H1 (cell line): ENCODE measurements around the gene RTTN. TPM values are rescaled to one million over a fixed set of nuclear protein-coding genes. Genes with fewer than 3 reads are reported as not detected.

ENCODE experiments used
- CTCF ChIA-PET: fragments of 300-600 bp; sonication (Branson Sonifier 250); formaldehyde crosslinking; loops from one replicate; lab custom pipeline; 2021; ENCODE audit not compliant: partially characterized antibody; lab: Charles Lee
- POLR2A ChIA-PET: fragments of 300-600 bp; sonication (Branson Sonifier 250); formaldehyde crosslinking; loops from one replicate; lab custom pipeline; 2021; ENCODE audit warnings: inconsistent platforms; ENCODE audit not compliant: partially characterized antibody; lab: Charles Lee
- DNase-seq, 2 experiments: peaks; one replicate each; pipeline versions ENCODE4 v3.0.0 to v3.0.0-alpha.2; 2010 to 2022; ENCODE audit warnings: low spot score in 2 of 2, low read depth in 1 of 2, mixed read lengths in 1 of 2
- FAIRE-seq: peaks from 2 replicates; lab custom pipeline; 2011; peaks lifted over from hg19 to GRCh38; lab: Jason Lieb, UNC
- H2AFZ ChIP-seq: 2 replicates; pipeline ENCODE4 v1.8.1; 2012; ENCODE audit warnings: low read length, inconsistent platforms
- H2AK5ac ChIP-seq: 2 replicates; pipeline ENCODE4 v1.6.1; 2013; ENCODE audit warnings: low read depth, low read length
- H2BK120ac ChIP-seq: replicated peaks from 2 replicates; pipeline ENCODE3; 2013; ENCODE audit warnings: low read depth, low read length, inconsistent platforms
- H2BK12ac ChIP-seq: 2 replicates; pipeline ENCODE4 v1.6.1; 2013; ENCODE audit warnings: low read depth, low read length
- H2BK15ac ChIP-seq: 2 replicates; pipeline ENCODE4 v1.6.1; 2013; ENCODE audit warnings: low read length
- H2BK20ac ChIP-seq: 2 replicates; pipeline ENCODE4 v1.6.1; 2013; ENCODE audit warnings: low read length
- H2BK5ac ChIP-seq: 2 replicates; pipeline ENCODE4 v1.6.1; 2013; ENCODE audit warnings: low read depth, low read length
- H3K14ac ChIP-seq: 2 replicates; pipeline ENCODE4 v1.6.1; 2013; ENCODE audit warnings: inconsistent platforms; ENCODE audit not compliant: insufficient read length
- H3K18ac ChIP-seq: 2 replicates; pipeline ENCODE4 v1.6.1; 2013; ENCODE audit warnings: low read length; ENCODE audit errors: extremely low read depth
- H3K23ac ChIP-seq: 2 replicates; pipeline ENCODE4 v1.6.1; 2013; ENCODE audit warnings: inconsistent platforms; ENCODE audit not compliant: insufficient read length
- H3K23me2 ChIP-seq: 2 replicates; pipeline ENCODE4 v1.6.1; 2013; ENCODE audit warnings: low read depth, low read length
- H3K27ac ChIP-seq: 2 replicates; pipeline ENCODE4 v1.6.1; 2011; ENCODE audit warnings: low read depth, low read length, inconsistent platforms
- H3K27me3 ChIP-seq, 4 experiments: replicated peaks in 1 of 4; 1 replicate in 1 of 4; 2 replicates in 3 of 4; pipeline versions ENCODE4 v1.6.1 to v1.8.1; 2011 to 2013; ENCODE audit warnings: low read length in 3 of 4, mild to moderate bottlenecking in 3 of 4, inconsistent platforms in 2 of 4, mixed read lengths in 2 of 4, moderate library complexity in 1 of 4; ENCODE audit not compliant: control insufficient read depth in 3 of 4, insufficient read depth in 3 of 4; ENCODE audit errors: extremely low read depth in 1 of 4
- H3K36me3 ChIP-seq, 4 experiments: 2 replicates each; pipeline versions ENCODE4 v1.6.1 to v1.8.1; 2011 to 2013; ENCODE audit warnings: mild to moderate bottlenecking in 4 of 4, low read length in 3 of 4, moderate library complexity in 2 of 4, control low read depth in 1 of 4, inconsistent platforms in 1 of 4; ENCODE audit not compliant: insufficient read depth in 4 of 4, control insufficient read depth in 2 of 4
- H3K4ac ChIP-seq: replicated peaks from 2 replicates; pipeline ENCODE3; 2013; ENCODE audit warnings: low read length, low read depth, mixed read lengths, inconsistent platforms; ENCODE audit not compliant: insufficient read length
- H3K4me1 ChIP-seq, 4 experiments: replicated peaks in 1 of 4; 1 replicate in 1 of 4; 2 replicates in 3 of 4; pipeline versions ENCODE4 v1.6.1 to v1.8.1; 2011 to 2013; ENCODE audit warnings: low read length in 3 of 4, inconsistent platforms in 2 of 4, mixed read lengths in 1 of 4; ENCODE audit not compliant: insufficient read depth in 4 of 4, control insufficient read depth in 3 of 4
- H3K4me2 ChIP-seq, 2 experiments: 2 replicates each; pipeline versions ENCODE4 v1.6.1 to v1.8.1; 2011 to 2013; ENCODE audit warnings: low read depth in 2 of 2, low read length in 2 of 2, control low read depth in 1 of 2, inconsistent platforms in 1 of 2, mild to moderate bottlenecking in 1 of 2; ENCODE audit not compliant: insufficient read depth in 1 of 2
- H3K4me3 ChIP-seq, 4 experiments: fragments of 200-600, 300-600 bp in 1 of 4; sonication (generic), shearing (Covaris generic), sonication (Bioruptor Twin) in 1 of 4; 2 replicates each; pipeline versions ENCODE4 v1.5.1 to v1.8.1; 2011 to 2016; ENCODE audit warnings: low read length in 4 of 4, low read depth in 3 of 4, control low read depth in 2 of 4, inconsistent platforms in 2 of 4, mild to moderate bottlenecking in 2 of 4, mixed read lengths in 1 of 4, moderate library complexity in 1 of 4; ENCODE audit not compliant: insufficient read depth in 2 of 4; ENCODE audit errors: extremely low read depth in 1 of 4
- H3K56ac ChIP-seq: replicated peaks from 2 replicates; pipeline ENCODE3; 2013; ENCODE audit warnings: low read depth, mild to moderate bottlenecking, mixed read lengths, low read length, inconsistent platforms; ENCODE audit not compliant: insufficient read length
- H3K79me1 ChIP-seq: 2 replicates; pipeline ENCODE4 v1.6.1; 2013; ENCODE audit warnings: low read depth, low read length, control low read depth
- H3K79me2 ChIP-seq, 2 experiments: 2 replicates each; pipeline versions ENCODE4 v1.6.1 to v1.8.1; 2012 to 2013; ENCODE audit warnings: low read length in 2 of 2, mild to moderate bottlenecking in 2 of 2, inconsistent platforms in 1 of 2; ENCODE audit not compliant: insufficient read depth in 2 of 2, control insufficient read depth in 1 of 2
- H3K9ac ChIP-seq, 4 experiments: replicated peaks in 1 of 4; 1 replicate in 1 of 4; 2 replicates in 3 of 4; pipeline versions ENCODE4 v1.6.1 to v1.8.1; 2011 to 2013; ENCODE audit warnings: low read depth in 3 of 4, low read length in 3 of 4, control low read depth in 2 of 4, mild to moderate bottlenecking in 2 of 4, moderate library complexity in 2 of 4, inconsistent platforms in 1 of 4; ENCODE audit errors: extremely low read depth in 1 of 4
- H3K9me3 ChIP-seq, 2 experiments: 2 replicates each; pipeline versions ENCODE4 v1.6.1 to v1.8.1; 2012 to 2013; ENCODE audit warnings: mild to moderate bottlenecking in 2 of 2, moderate library complexity in 2 of 2, control low read depth in 1 of 2, inconsistent platforms in 1 of 2, low read depth in 1 of 2, low read length in 1 of 2, mixed read lengths in 1 of 2; ENCODE audit not compliant: insufficient read depth in 2 of 2
- H4K20me1 ChIP-seq, 2 experiments: replicated peaks in 1 of 2; 2 replicates each; pipeline versions ENCODE3 to v1.8.1; 2011 to 2013; ENCODE audit warnings: inconsistent platforms in 2 of 2, low read length in 2 of 2, mild to moderate bottlenecking in 1 of 2; ENCODE audit not compliant: insufficient read depth in 2 of 2, control insufficient read depth in 1 of 2
- H4K5ac ChIP-seq: 2 replicates; pipeline ENCODE4 v1.6.1; 2013; ENCODE audit warnings: low read length, low read depth, mixed read lengths, inconsistent platforms; ENCODE audit not compliant: insufficient read length
- H4K8ac ChIP-seq: 2 replicates; pipeline ENCODE4 v1.8.0; 2013; ENCODE audit warnings: mild to moderate bottlenecking, moderate library complexity, low read length, inconsistent platforms; ENCODE audit not compliant: insufficient read depth; ENCODE audit errors: extremely low read depth
- H4K91ac ChIP-seq: replicated peaks from 2 replicates; pipeline ENCODE3; 2013; ENCODE audit warnings: low read length, mixed read lengths, inconsistent platforms; ENCODE audit not compliant: insufficient read length
- BACH1 ChIP-seq: IDR thresholded peaks from 2 replicates; pipeline ENCODE4 v1.6.1; 2012; ENCODE audit warnings: low read length, improper control_type of control experiment
- GABPA ChIP-seq: IDR thresholded peaks from 2 replicates; pipeline ENCODE4 v1.6.1; 2011; ENCODE audit warnings: mild to moderate bottlenecking, low read length, moderate library complexity, borderline replicate concordance; ENCODE audit not compliant: insufficient read depth
- GTF2F1 ChIP-seq: IDR thresholded peaks from 2 replicates; pipeline ENCODE4 v1.6.1; 2012; ENCODE audit warnings: low read depth, low read length, improper control_type of control experiment, borderline replicate concordance
- HDAC6 ChIP-seq: IDR thresholded peaks from one replicate; pipeline ENCODE4 v1.7.1; 2012; ENCODE audit warnings: low read depth, mild to moderate bottlenecking, inconsistent platforms, low read length, moderate library complexity
- MAFK ChIP-seq: IDR thresholded peaks from 2 replicates; pipeline ENCODE4 v1.6.1; 2012; ENCODE audit warnings: low read depth, mild to moderate bottlenecking, improper control_type of control experiment, low read length
- NANOG ChIP-seq: IDR thresholded peaks from 2 replicates; pipeline ENCODE4 v1.6.1; 2011; ENCODE audit warnings: low read length, low read depth, mild to moderate bottlenecking, inconsistent platforms; ENCODE audit not compliant: insufficient read depth, poor library complexity, severe bottlenecking
- NRF1 ChIP-seq: IDR thresholded peaks from 2 replicates; pipeline ENCODE4 v1.6.1; 2011; ENCODE audit warnings: mild to moderate bottlenecking, low read depth, low read length, improper control_type of control experiment
- RFX5 ChIP-seq: IDR thresholded peaks from 2 replicates; pipeline ENCODE4 v1.6.1; 2011; ENCODE audit warnings: low read depth, low read length, improper control_type of control experiment, borderline replicate concordance
- RNF2 ChIP-seq: fragments of 200-900, 300-1000 bp; sonication (generic); IDR thresholded peaks from 2 replicates; pipeline ENCODE4 v1.7.1; 2016; ENCODE audit warnings: borderline replicate concordance, low read depth, mild to moderate bottlenecking, antibody characterized with exemption, low read length; ENCODE audit not compliant: poor library complexity, severe bottlenecking; ENCODE audit errors: missing control alignments
- SIN3A ChIP-seq, 2 experiments: IDR thresholded peaks in 1 of 2; conservative IDR thresholded peaks in 1 of 2; 2 replicates each; pipeline ENCODE4 v1.6.1; 2011 to 2012; ENCODE audit warnings: low read length in 2 of 2, improper control_type of control experiment in 1 of 2, low read depth in 1 of 2, mild to moderate bottlenecking in 1 of 2
- SIRT6 ChIP-seq: IDR thresholded peaks from one replicate; pipeline ENCODE4 v1.7.1; 2012; ENCODE audit warnings: low read length, inconsistent platforms
- SP2 ChIP-seq: IDR thresholded peaks from 2 replicates; pipeline ENCODE4 v1.6.1; 2012; ENCODE audit warnings: mild to moderate bottlenecking, low read length, inconsistent platforms
- SUZ12 ChIP-seq: fragments of 200-600 bp; sonication (generic); IDR thresholded peaks from 2 replicates; pipeline ENCODE4 v1.6.1; 2012; ENCODE audit warnings: mild to moderate bottlenecking, inconsistent platforms, low read length, moderate library complexity, mixed read lengths
- TAF1 ChIP-seq: IDR thresholded peaks from 2 replicates; pipeline ENCODE4 v1.6.1; 2011; ENCODE audit warnings: mild to moderate bottlenecking, low read depth, low read length
- TCF12 ChIP-seq: IDR thresholded peaks from 2 replicates; pipeline ENCODE4 v1.6.1; 2011; ENCODE audit warnings: low read depth, mild to moderate bottlenecking, low read length
- WGBS, 2 experiments: shearing (Covaris generic) in 1 of 2; methylation state at CpG; one replicate each; pipeline versions ENCODE4 v1.1.6 to v1.1.7; 2013 to 2015; ENCODE audit warnings: low lambda C conversion rate in 2 of 2, mixed read lengths in 2 of 2, inconsistent platforms in 1 of 2, low coverage in 1 of 2, missing lambda C conversion rate in 1 of 2; ENCODE audit not compliant: insufficient replicate concordance in 2 of 2, insufficient coverage in 1 of 2, insufficient read length in 1 of 2; ENCODE audit errors: extremely low coverage in 1 of 2, missing lambda C conversion rate in 1 of 2; 5-methylcytosine and 5-hydroxymethylcytosine counted together
- polyA plus RNA-seq, 7 experiments: library from polyadenylated mRNA; depleted of rRNA in 3 of 7; stranded (reverse) in 5 of 7; unstranded in 2 of 7; fragments of >200 nt in 5 of 7; fragments of 200-250 nt in 2 of 7; gene quantifications; 1 replicate in 5 of 7; 2 replicates in 1 of 7; 4 replicates in 1 of 7; pipeline versions ENCODE4 v1.2.1 to v1.2.3, GENCODE V29; 2011 to 2013; ENCODE audit warnings: missing spikeins in 2 of 7, mixed read lengths in 2 of 7
- total RNA-seq: library from RNA; stranded (reverse); fragmentation: NEBNext Ultra II Directional; extraction: Animal tissue kit (Norgen Biotek cat#: 25700); gene quantifications from 2 replicates; pipeline ENCODE4 v1.2.1, GENCODE V29; 2021

The RTTN gene
- total and polyA plus RNA-seq, 2 of the 8 experiments (the other 6 are each of a cell fraction or from before 2014, with no cell fraction given), result 9.1 to 21.4 TPM

GRCh38 chr18:70107091-70107490 lies 98.4 kb downstream of the RTTN start:
- 95% methylated on average over 6 of the region's 6 CpGs; no CpG with 5 or more reads in 1 of the 2 experiments for WGBS, 2 experiments
- ChIA-PET CTCF (no interaction called here), POLR2A (no interaction called here)
- Histone ChIP-seq H3K27ac (no peak overlapping the region), H2BK120ac (no peak overlapping the region), H4K91ac (no peak overlapping the region), H4K8ac (no peak overlapping the region), H3K79me1 (no peaks in the 10 kb centered on the region), H2AFZ (no peak overlapping the region), H4K20me1 (no peaks in the 10 kb centered on the region), H3K9ac (no peak overlapping the region), H3K79me2 (no peaks in the 10 kb centered on the region), H3K18ac (no peak overlapping the region), H3K4me3 (no peak overlapping the region), H3K4ac (no peak overlapping the region), H2BK20ac (no peak overlapping the region), H3K23ac (no peak overlapping the region), H2BK12ac (no peak overlapping the region), H3K4me1 (no peaks in the 10 kb centered on the region), H2BK15ac (no peak overlapping the region), H3K27me3 (no peaks in the 10 kb centered on the region), H2AK5ac (no peak overlapping the region), H3K23me2 (no peaks in the 10 kb centered on the region), H3K36me3 (peaks cover 0 to 22% (median 7%) of the 10 kb centered on the region in 4 experiments; a peak in 4 of 8 replicates), H3K9me3 (peaks cover 5 to 16% of the 10 kb centered on the region in 2 experiments; a peak in 3 of 4 replicates), H4K5ac (no peak overlapping the region), H2BK5ac (no peak overlapping the region), H3K56ac (no peak overlapping the region), H3K4me2 (no peak overlapping the region), H3K14ac (no peak overlapping the region)
- DNase-seq (no peak), FAIRE-seq (no peak)
- TF ChIP-seq HDAC6, result no peak
- no peak for TF ChIP-seq NRF1
- TF ChIP-seq GABPA, result no peak
- no peak for TF ChIP-seq RFX5
- TF ChIP-seq RNF2, result no peak
- no peak for TF ChIP-seq NANOG
- TF ChIP-seq SP2, result no peak
- TF ChIP-seq MAFK, result no peak
- TF ChIP-seq BACH1, result no peak
- TF ChIP-seq SIN3A (conservative IDR thresholded peaks at IDR 0.05 in 1 of 2, IDR thresholded peaks at IDR 0.05 in 1 of 2; ENCODE audit: low read depth in 1 of 2, low read length in 2 of 2), result no peak
- no peak for TF ChIP-seq TAF1
- TF ChIP-seq SUZ12, result no peak
- TF ChIP-seq SIRT6, result no peak
- no peak for TF ChIP-seq GTF2F1
- no peak for TF ChIP-seq TCF12
